HG03469 (cell line): ENCODE results near the gene AMMECR1.
"Not testable (repeated sequence)": the region's sequence is repeated elsewhere in the genome, so short reads cannot be mapped to it uniquely, and the experiment has no call there.

Experiments used
- ATAC-seq: cut with Tn5 transposase; IDR thresholded peaks from one replicate; pipeline ENCODE4 v1.9.1; 2021; ENCODE audit warnings: mild to moderate bottlenecking, moderate library complexity, moderate number of reproducible peaks; ENCODE audit not compliant: unreplicated experiment

The AMMECR1 gene

GRCh38 chrX:110259117-110259516, 58.8 kb downstream of the AMMECR1 start:
- ATAC-seq = no peak

GRCh38 chrX:110258552-110258951, 59.3 kb downstream of the AMMECR1 start:
- ATAC-seq = no peak

GRCh38 chrX:110257889-110258288, 60.0 kb downstream of the AMMECR1 start:
- ATAC-seq = no peak

- ATAC-seq = no peak
Measured at GRCh38 chrX:110252711-110253110, 65.2 kb downstream of the AMMECR1 start.

GRCh38 chrX:110251961-110252360, 65.9 kb downstream of the AMMECR1 start:
- no peak for ATAC-seq

- no peak for ATAC-seq
Measured at GRCh38 chrX:110251526-110251925, 66.4 kb downstream of the AMMECR1 start.

- ATAC-seq = no peak
Measured at GRCh38 chrX:110250847-110251246, 67.0 kb downstream of the AMMECR1 start.

- ATAC-seq = no peak
Measured at GRCh38 chrX:110248578-110248977, 69.3 kb downstream of the AMMECR1 start.

GRCh38 chrX:110245011-110245410, 72.9 kb downstream of the AMMECR1 start:
- no peak for ATAC-seq

- no peak for ATAC-seq
Measured at GRCh38 chrX:110242371-110242770, 75.5 kb downstream of the AMMECR1 start.

- ATAC-seq = no peak
Measured at GRCh38 chrX:110241816-110242215, 76.1 kb downstream of the AMMECR1 start.

GRCh38 chrX:110238259-110238658, 79.6 kb downstream of the AMMECR1 start:
- ATAC-seq = not testable (repeated sequence)

GRCh38 chrX:110231485-110231884, 86.4 kb downstream of the AMMECR1 start:
- not testable (repeated sequence) for ATAC-seq

- ATAC-seq = not testable (repeated sequence)
Measured at GRCh38 chrX:110229497-110230111, 88.3 kb downstream of the AMMECR1 start.

- ATAC-seq = no peak
Measured at GRCh38 chrX:110228453-110228852, 89.4 kb downstream of the AMMECR1 start.

- no peak for ATAC-seq
Measured at GRCh38 chrX:110226931-110227330, 91.0 kb downstream of the AMMECR1 start.

- no peak for ATAC-seq
Measured at GRCh38 chrX:110224926-110225617, 92.8 kb downstream of the AMMECR1 start.

- no peak for ATAC-seq
Measured at GRCh38 chrX:110222497-110223257, 95.2 kb downstream of the AMMECR1 start.

- no peak for ATAC-seq
Measured at GRCh38 chrX:110219920-110220319, 98.0 kb downstream of the AMMECR1 start.

GRCh38 chrX:110218591-110218990, 99.3 kb downstream of the AMMECR1 start:
- ATAC-seq = no peak

GRCh38 chrX:110216027-110216426, 101.9 kb downstream of the AMMECR1 start:
- no peak for ATAC-seq

- no peak for ATAC-seq
Measured at GRCh38 chrX:110215411-110215810, 102.5 kb downstream of the AMMECR1 start.
